IMR-90 (cell line): Measurements from ENCODE around the gene GSE1. TPM values are rescaled to one million over a fixed set of nuclear protein-coding genes. Genes with fewer than 3 reads are reported as not detected.

ENCODE experiments used
- ATAC-seq: fragments of 200-7000 bp; cut with Tn5 transposase; 2 replicates; pipeline ENCODE4 v1.9.1; 2020; ENCODE audit warnings: low read depth, mild to moderate bottlenecking, moderate library complexity
- BruUV-seq: library from RNA; stranded (reverse); fragments of 400-500 nt; replicated peaks from 2 replicates; lab custom pipeline; 2021; lab: Mats Ljungman, UMichigan
- CTCF ChIA-PET: fragments of 300-600 bp; formaldehyde crosslinking; extraction: SDS; loops from one replicate; lab custom pipeline; 2021; ENCODE audit warnings: antibody characterized with exemption; lab: Yijun Ruan, JAX
- POLR2A ChIA-PET: fragments of 300-600 bp; sonication (Branson Sonifier 250); formaldehyde crosslinking; loops from one replicate; lab custom pipeline; 2022; ENCODE audit warnings: antibody characterized with exemption; ENCODE audit not compliant: unreplicated experiment; lab: Charles Lee
- DNase-seq: peaks from one replicate; pipeline ENCODE4 v3.0.0; 2013
- H2AFZ ChIP-seq: replicated peaks from 2 replicates; pipeline ENCODE3; 2013; ENCODE audit warnings: low read length, mild to moderate bottlenecking; ENCODE audit not compliant: poor library complexity
- H2AK5ac ChIP-seq: 2 replicates; pipeline ENCODE4 v1.6.1; 2013; ENCODE audit warnings: low read depth, low read length, inconsistent platforms
- H2AK9ac ChIP-seq: replicated peaks from 2 replicates; pipeline ENCODE3; 2013; ENCODE audit warnings: mild to moderate bottlenecking, low read depth, low read length, moderate library complexity; ENCODE audit not compliant: poor library complexity
- H2BK120ac ChIP-seq: 2 replicates; pipeline ENCODE4 v1.6.1; 2013; ENCODE audit warnings: low read depth, low read length, inconsistent platforms
- H2BK15ac ChIP-seq: 3 replicates; pipeline ENCODE4 v1.6.1; 2013; ENCODE audit warnings: low read depth, low read length, inconsistent platforms
- H2BK20ac ChIP-seq: 2 replicates; pipeline ENCODE4 v1.6.1; 2013; ENCODE audit warnings: low read depth, mild to moderate bottlenecking, inconsistent platforms, low read length, moderate library complexity
- H2BK5ac ChIP-seq: 2 replicates; pipeline ENCODE4 v1.6.1; 2013; ENCODE audit warnings: mild to moderate bottlenecking, low read depth, low read length, inconsistent platforms; ENCODE audit not compliant: poor library complexity, severe bottlenecking
- H3K14ac ChIP-seq: replicated peaks from 2 replicates; pipeline ENCODE4 v1.6.1; 2013; ENCODE audit warnings: low read depth, low read length, inconsistent platforms
- H3K18ac ChIP-seq: 2 replicates; pipeline ENCODE4 v1.6.1; 2013; ENCODE audit warnings: low read depth, low read length, control low read depth
- H3K23ac ChIP-seq: 2 replicates; pipeline ENCODE4 v1.6.1; 2013; ENCODE audit warnings: low read depth, low read length, inconsistent platforms
- H3K27ac ChIP-seq: 2 replicates; pipeline ENCODE4 v1.5.1; 2013; ENCODE audit warnings: mild to moderate bottlenecking, control low read depth, low read length; ENCODE audit not compliant: insufficient read depth
- H3K27me3 ChIP-seq: 2 replicates; pipeline ENCODE4 v1.6.1; 2013; ENCODE audit warnings: low read length; ENCODE audit not compliant: control insufficient read depth, insufficient read depth
- H3K36me3 ChIP-seq: 2 replicates; pipeline ENCODE4 v1.6.1; 2013; ENCODE audit warnings: low read length, mixed read lengths; ENCODE audit not compliant: control insufficient read depth, insufficient read depth
- H3K4ac ChIP-seq: 2 replicates; pipeline ENCODE4 v1.6.1; 2013; ENCODE audit warnings: low read depth, low read length, inconsistent platforms
- H3K4me1 ChIP-seq: 2 replicates; pipeline ENCODE4 v1.6.1; 2013; ENCODE audit warnings: low read length, mixed read lengths; ENCODE audit not compliant: control insufficient read depth, insufficient read depth
- H3K4me2 ChIP-seq: 2 replicates; pipeline ENCODE4 v1.6.1; 2013; ENCODE audit warnings: low read depth, mild to moderate bottlenecking, control low read depth, low read length, moderate library complexity
- H3K4me3 ChIP-seq: 2 replicates; pipeline ENCODE4 v1.5.1; 2013; ENCODE audit warnings: low read depth, mild to moderate bottlenecking, control low read depth, low read length, moderate library complexity; ENCODE audit not compliant: insufficient read depth
- H3K56ac ChIP-seq: 2 replicates; pipeline ENCODE4 v1.6.1; 2013; ENCODE audit warnings: low read length, inconsistent platforms; ENCODE audit not compliant: insufficient read depth; ENCODE audit errors: extremely low read depth
- H3K79me1 ChIP-seq, 2 experiments: 2 replicates each; pipeline ENCODE4 v1.6.1; 2013; ENCODE audit warnings: low read length in 2 of 2, inconsistent platforms in 1 of 2, low read depth in 1 of 2
- H3K9ac ChIP-seq: 2 replicates; pipeline ENCODE4 v1.6.1; 2013; ENCODE audit warnings: low read depth, low read length, control low read depth
- H3K9me1 ChIP-seq: 2 replicates; pipeline ENCODE4 v1.6.1; 2013; ENCODE audit warnings: low read length, inconsistent platforms; ENCODE audit not compliant: insufficient read depth
- H3K9me3 ChIP-seq: 2 replicates; pipeline ENCODE4 v1.6.1; 2013; ENCODE audit warnings: low read length; ENCODE audit not compliant: control insufficient read depth, insufficient read depth
- H4K20me1 ChIP-seq: 2 replicates; pipeline ENCODE4 v1.6.1; 2013; ENCODE audit warnings: low read length, inconsistent platforms; ENCODE audit not compliant: insufficient read depth
- H4K5ac ChIP-seq: 2 replicates; pipeline ENCODE4 v1.6.1; 2013; ENCODE audit warnings: mild to moderate bottlenecking, low read depth, low read length, control low read depth
- H4K8ac ChIP-seq, 2 experiments: 2 replicates each; pipeline ENCODE4 v1.6.1; 2013; ENCODE audit warnings: low read depth in 2 of 2, low read length in 2 of 2, control low read depth in 1 of 2, inconsistent platforms in 1 of 2
- H4K91ac ChIP-seq: 2 replicates; pipeline ENCODE4 v1.6.1; 2013; ENCODE audit warnings: low read depth, low read length, inconsistent platforms; ENCODE audit not compliant: insufficient read depth
- ELK1 ChIP-seq: fragments of 150-350 bp; IDR thresholded peaks from 2 replicates; pipeline ENCODE4 v1.6.1; 2016; ENCODE audit warnings: low read depth, mild to moderate bottlenecking, low read length, moderate library complexity, borderline replicate concordance
- WGBS, 2 experiments: methylation state at CpG; one replicate each; pipeline versions ENCODE4 v1.1.5 to v1.1.7; 2013; ENCODE audit warnings: missing lambda C conversion rate in 2 of 2; ENCODE audit not compliant: insufficient read length in 1 of 2; ENCODE audit errors: extremely low coverage in 2 of 2; 5-methylcytosine and 5-hydroxymethylcytosine counted together
- dilution Hi-C: fragments of 300-500 bp; cut with HindIII; formaldehyde crosslinking; loops from one replicate; pipeline ENCODE4 v1.14.3; 2018; ENCODE audit warnings: low sequenced_read_pairs; ENCODE audit not compliant: unreplicated experiment
- in situ Hi-C: fragments of 300-500 bp; cut with MboI; formaldehyde crosslinking; loops from 3 replicates; pipeline ENCODE4 v1.14.3; 2019; ENCODE audit warnings: low sequenced_read_pairs, inconsistent platforms, mixed read lengths
- intact Hi-C: fragments of 100-400 bp; cut with micrococcal nuclease; formaldehyde crosslinking; loops from 2 replicates; pipeline ENCODE4 v1.10.0; 2022
- polyA plus RNA-seq, 3 experiments: library from polyadenylated mRNA; depleted of rRNA; stranded (reverse); fragments of >200 nt; gene quantifications; 2 replicates each; pipeline ENCODE4 v1.2.3, GENCODE V29; 2012; ENCODE audit warnings: low replicate concordance in 1 of 3
- total RNA-seq: library from RNA; depleted of rRNA; stranded (reverse); fragments of >200 nt; gene quantifications from 2 replicates; pipeline ENCODE4 v1.2.3, GENCODE V29; 2012

GSE1 gene
- total and polyA plus RNA-seq, 2 of the 4 experiments (the other 2 are of a cell fraction) = 14.9 to 25.5 TPM

- no peak overlapping the region for H2BK20ac ChIP-seq
- dilution Hi-C loops = no loop called here
Observed at GRCh38 chr16:85594273-85594977, 18.7 kb upstream of the GSE1 start.

More at GRCh38 chr16:85594273-85594977, 18.7 kb upstream of the GSE1 start:
- WGBS, 2 experiments = 94% methylated on average over 14 of the region's 24 CpGs; no CpG with 5 or more reads in 1 of the 2 experiments
- no peak overlapping the region for H3K23ac ChIP-seq
- no peak overlapping the region for H3K4me2 ChIP-seq
- BruUV-seq = no TSS peak
- H3K4me1 ChIP-seq = peaks cover 8% of the 10 kb centered on the region
- no peak overlapping the region for H4K91ac ChIP-seq
- H4K5ac ChIP-seq = no peak overlapping the region
- H3K4me3 ChIP-seq = no peak overlapping the region
- H3K36me3 ChIP-seq = no peaks in the 10 kb centered on the region
- H2BK5ac ChIP-seq = no peak overlapping the region
- no peak overlapping the region for H2AFZ ChIP-seq
- POLR2A ChIA-PET = no interaction called here
- peaks cover 14 to 64% of the 10 kb centered on the region in 2 experiments for H3K79me1 ChIP-seq
- no peak overlapping the region for H3K9ac ChIP-seq
- H3K9me1 ChIP-seq = peaks cover 21% of the 10 kb centered on the region
- ATAC-seq (no peak), DNase-seq (no peak)
- H3K9me3 ChIP-seq = no peaks in the 10 kb centered on the region
- CTCF ChIA-PET = no interaction called here
- no peak overlapping the region for H3K4ac ChIP-seq
- in situ Hi-C loops = no loop called here
- H2BK15ac ChIP-seq = no peak overlapping the region
- no peak overlapping the region for H3K27ac ChIP-seq
- peak overlapping the region; percentile 31 for H2AK9ac ChIP-seq
- no peak overlapping the region for H3K18ac ChIP-seq
- H3K14ac ChIP-seq = no peak overlapping the region
- H3K56ac ChIP-seq = no peak overlapping the region
- intact Hi-C loops = no loop called here
- no peak overlapping the region for H4K8ac ChIP-seq
- H4K20me1 ChIP-seq = peaks cover 82% of the 10 kb centered on the region
- no peak overlapping the region for H2BK120ac ChIP-seq
- H2AK5ac ChIP-seq = no peak overlapping the region
- TF ChIP-seq ELK1 = no peak
- no peaks in the 10 kb centered on the region for H3K27me3 ChIP-seq
